HEK293 (cell line): Measurements from ENCODE around the gene POLR2L.

Experiments
- FEZF1 ChIP-seq: fragments of 450-650 bp; formaldehyde crosslinking; IDR thresholded peaks from 2 replicates; pipeline ENCODE4 v1.5.1; 2016; ENCODE audit warnings: missing biosample characterization, missing genetic modification characterization
- GLI2 ChIP-seq: fragments of 450-650 bp; formaldehyde crosslinking; IDR thresholded peaks from 2 replicates; pipeline ENCODE4; 2017; ENCODE audit warnings: missing biosample characterization, missing genetic modification characterization, low read depth, borderline replicate concordance
- MEIS1 ChIP-seq: sonication (generic); formaldehyde crosslinking; IDR thresholded peaks from 2 replicates; pipeline ENCODE4 v1.8.1; 2022; ENCODE audit warnings: missing genetic modification reagents, mild to moderate bottlenecking, borderline replicate concordance
- SP2 ChIP-seq: fragments of 450-650 bp; formaldehyde crosslinking; IDR thresholded peaks from 2 replicates; pipeline ENCODE4 v1.5.1; 2016; ENCODE audit warnings: missing biosample characterization, missing genetic modification characterization
- ZBTB7A ChIP-seq: fragments of 450-650 bp; formaldehyde crosslinking; IDR thresholded peaks from 2 replicates; pipeline ENCODE4 v1.5.1; 2016; ENCODE audit warnings: low read depth, missing biosample characterization, missing genetic modification characterization
- ZBTB8A ChIP-seq: fragments of 450-650 bp; formaldehyde crosslinking; IDR thresholded peaks from 2 replicates; pipeline ENCODE4 v1.5.1; 2016; ENCODE audit warnings: missing biosample characterization, missing genetic modification characterization
- ZFP41 ChIP-seq: fragments of 450-650 bp; formaldehyde crosslinking; IDR thresholded peaks from 2 replicates; pipeline ENCODE4 v1.5.1; 2016; ENCODE audit warnings: missing biosample characterization, missing genetic modification characterization, borderline replicate concordance
- ZIC2 ChIP-seq: fragments of 450-650 bp; formaldehyde crosslinking; IDR thresholded peaks from 2 replicates; pipeline ENCODE4 v1.5.1; 2016; ENCODE audit warnings: missing biosample characterization, missing genetic modification characterization
- ZNF121 ChIP-seq: fragments of 450-650 bp; formaldehyde crosslinking; IDR thresholded peaks from 2 replicates; pipeline ENCODE4 v1.5.1; 2016; ENCODE audit warnings: missing biosample characterization, missing genetic modification characterization
- ZNF138 ChIP-seq: fragments of 450-650 bp; formaldehyde crosslinking; IDR thresholded peaks from 2 replicates; pipeline ENCODE4 v1.5.1; 2016; ENCODE audit warnings: missing biosample characterization, missing genetic modification characterization, borderline replicate concordance
- ZNF2 ChIP-seq: fragments of 450-650 bp; formaldehyde crosslinking; IDR thresholded peaks from 2 replicates; pipeline ENCODE4 v1.5.1; 2016; ENCODE audit warnings: missing biosample characterization, missing genetic modification characterization
- ZNF311 ChIP-seq: fragments of 450-650 bp; formaldehyde crosslinking; IDR thresholded peaks from 2 replicates; pipeline ENCODE4 v1.5.1; 2017; ENCODE audit warnings: missing biosample characterization, missing genetic modification characterization, borderline replicate concordance
- ZNF341 ChIP-seq: fragments of 450-650 bp; formaldehyde crosslinking; IDR thresholded peaks from 2 replicates; pipeline ENCODE4; 2016; ENCODE audit warnings: low read depth, missing biosample characterization, missing genetic modification characterization
- ZNF37A ChIP-seq: fragments of 450-650 bp; IDR thresholded peaks from 2 replicates; pipeline ENCODE4 v1.5.1; 2018; ENCODE audit warnings: missing biosample characterization, missing genetic modification characterization
- ZNF433 ChIP-seq: fragments of 450-650 bp; formaldehyde crosslinking; IDR thresholded peaks from 2 replicates; pipeline ENCODE4 v1.5.1; 2016; ENCODE audit warnings: missing biosample characterization, missing genetic modification characterization, low read depth
- ZNF529 ChIP-seq: fragments of 450-650 bp; formaldehyde crosslinking; IDR thresholded peaks from 2 replicates; pipeline ENCODE4 v1.5.1; 2017; ENCODE audit warnings: missing genetic modification characterization, missing biosample characterization; ENCODE audit not compliant: insufficient replicate concordance
- ZNF560 ChIP-seq: fragments of 450-650 bp; formaldehyde crosslinking; IDR thresholded peaks from 2 replicates; pipeline ENCODE4 v1.5.1; 2017; ENCODE audit warnings: missing biosample characterization, missing genetic modification characterization, borderline replicate concordance
- ZNF623 ChIP-seq: fragments of 450-650 bp; formaldehyde crosslinking; IDR thresholded peaks from 2 replicates; pipeline ENCODE4 v1.5.1; 2016; ENCODE audit warnings: missing biosample characterization, missing genetic modification characterization
- ZNF677 ChIP-seq: fragments of 450-650 bp; IDR thresholded peaks from 2 replicates; pipeline ENCODE4 v1.5.0; 2018; ENCODE audit warnings: missing biosample characterization, mild to moderate bottlenecking, missing genetic modification characterization, moderate library complexity
- ZNF747 ChIP-seq: fragments of 450-650 bp; formaldehyde crosslinking; IDR thresholded peaks from 2 replicates; pipeline ENCODE4 v1.5.1; 2016; ENCODE audit warnings: missing biosample characterization, missing genetic modification characterization
- TF ChIP-seq, protein P1 (sequence below): fragments of 450-650 bp; formaldehyde crosslinking; IDR thresholded peaks from 2 replicates; pipeline ENCODE4 v1.5.1; 2016; ENCODE audit warnings: missing biosample characterization, missing genetic modification characterization
- TF ChIP-seq, protein P2 (sequence below): fragments of 450-650 bp; formaldehyde crosslinking; IDR thresholded peaks from 2 replicates; pipeline ENCODE4 v1.5.1; 2016; ENCODE audit warnings: missing biosample characterization, missing genetic modification characterization
- TF ChIP-seq, protein P3 (sequence below): fragments of 450-650 bp; formaldehyde crosslinking; IDR thresholded peaks from 2 replicates; pipeline ENCODE4 v1.5.1; 2016; ENCODE audit warnings: missing biosample characterization, missing genetic modification characterization
- TF ChIP-seq, protein P4 (sequence below): fragments of 450-650 bp; formaldehyde crosslinking; IDR thresholded peaks from 2 replicates; pipeline ENCODE4 v1.5.1; 2016; ENCODE audit warnings: missing biosample characterization, missing genetic modification characterization
- TF ChIP-seq, protein P5 (sequence below): fragments of 450-650 bp; formaldehyde crosslinking; IDR thresholded peaks from 2 replicates; pipeline ENCODE4 v1.5.1; 2016; ENCODE audit warnings: missing biosample characterization, missing genetic modification characterization
- TF ChIP-seq, protein P6 (sequence below): fragments of 450-650 bp; formaldehyde crosslinking; IDR thresholded peaks from 2 replicates; pipeline ENCODE4 v1.5.1; 2017; ENCODE audit warnings: missing biosample characterization, missing genetic modification characterization

POLR2L gene

DNA sequence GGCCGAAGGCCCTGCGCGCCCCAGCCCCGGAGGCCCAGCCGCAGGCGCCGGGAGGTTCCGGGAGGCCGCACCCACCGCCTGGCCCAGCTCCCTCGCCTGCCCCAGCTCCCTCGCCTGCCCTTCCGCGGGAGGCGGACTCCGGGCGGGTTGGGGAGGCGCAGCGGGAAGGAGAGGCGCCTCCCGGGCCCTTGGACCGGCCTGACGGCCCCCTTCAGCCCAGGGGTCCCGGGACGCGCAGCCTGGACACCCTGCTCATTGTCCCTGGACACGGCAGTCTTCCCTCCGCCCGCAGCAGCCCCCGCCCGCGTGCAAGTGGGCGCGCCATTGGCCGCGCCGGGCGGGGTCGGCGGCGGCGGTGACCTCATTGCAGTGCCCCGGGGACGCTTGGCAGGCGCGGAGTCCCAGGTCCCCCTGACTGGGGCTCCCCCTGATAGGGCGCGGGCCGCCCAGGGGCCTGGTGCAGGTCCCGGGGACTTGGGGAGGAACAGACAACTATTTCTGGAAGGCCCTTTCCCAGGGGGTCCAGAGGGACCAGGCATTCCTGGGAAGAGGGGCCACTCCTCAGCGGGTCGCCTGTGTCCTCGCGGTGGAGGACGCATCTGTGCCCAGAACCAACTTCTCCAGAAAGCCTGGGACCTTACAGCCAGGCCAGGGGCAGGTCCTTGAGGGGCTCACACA, 9.1 kb downstream of the POLR2L start (continued):
- TF ChIP-seq ZNF529 (tag by site-specific recombination), result no peak
- TF ChIP-seq ZNF2, result no peak
- TF ChIP-seq ZBTB8A, result peak; percentile 72
- no peak for TF ChIP-seq ZNF433 (tag by site-specific recombination)
- TF ChIP-seq ZNF121 (tag by site-specific recombination), result no peak
- TF ChIP-seq ZNF37A (tag by site-specific recombination), result no peak
- TF ChIP-seq ZNF623 (tag by site-specific recombination), result no peak
- TF ChIP-seq ZIC2 (tag by site-specific recombination), result peak; percentile 82
- no peak for TF ChIP-seq ZNF560 (tag by site-specific recombination)
- TF ChIP-seq, protein P1, sequence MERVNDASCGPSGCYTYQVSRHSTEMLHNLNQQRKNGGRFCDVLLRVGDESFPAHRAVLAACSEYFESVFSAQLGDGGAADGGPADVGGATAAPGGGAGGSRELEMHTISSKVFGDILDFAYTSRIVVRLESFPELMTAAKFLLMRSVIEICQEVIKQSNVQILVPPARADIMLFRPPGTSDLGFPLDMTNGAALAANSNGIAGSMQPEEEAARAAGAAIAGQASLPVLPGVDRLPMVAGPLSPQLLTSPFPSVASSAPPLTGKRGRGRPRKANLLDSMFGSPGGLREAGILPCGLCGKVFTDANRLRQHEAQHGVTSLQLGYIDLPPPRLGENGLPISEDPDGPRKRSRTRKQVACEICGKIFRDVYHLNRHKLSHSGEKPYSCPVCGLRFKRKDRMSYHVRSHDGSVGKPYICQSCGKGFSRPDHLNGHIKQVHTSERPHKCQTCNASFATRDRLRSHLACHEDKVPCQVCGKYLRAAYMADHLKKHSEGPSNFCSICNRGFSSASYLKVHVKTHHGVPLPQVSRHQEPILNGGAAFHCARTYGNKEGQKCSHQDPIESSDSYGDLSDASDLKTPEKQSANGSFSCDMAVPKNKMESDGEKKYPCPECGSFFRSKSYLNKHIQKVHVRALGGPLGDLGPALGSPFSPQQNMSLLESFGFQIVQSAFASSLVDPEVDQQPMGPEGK (tag by site-specific recombination), result peak; percentile 55
- TF ChIP-seq FEZF1, result no peak
- no peak for TF ChIP-seq ZNF311 (tag by site-specific recombination)
- TF ChIP-seq ZNF341 (tag by site-specific recombination), result no peak
- TF ChIP-seq ZFP41, result no peak
- TF ChIP-seq GLI2 (tag by site-specific recombination), result no peak
- TF ChIP-seq ZNF138, result no peak
- no peak for TF ChIP-seq ZNF747 (tag by site-specific recombination)
- TF ChIP-seq, protein P2, sequence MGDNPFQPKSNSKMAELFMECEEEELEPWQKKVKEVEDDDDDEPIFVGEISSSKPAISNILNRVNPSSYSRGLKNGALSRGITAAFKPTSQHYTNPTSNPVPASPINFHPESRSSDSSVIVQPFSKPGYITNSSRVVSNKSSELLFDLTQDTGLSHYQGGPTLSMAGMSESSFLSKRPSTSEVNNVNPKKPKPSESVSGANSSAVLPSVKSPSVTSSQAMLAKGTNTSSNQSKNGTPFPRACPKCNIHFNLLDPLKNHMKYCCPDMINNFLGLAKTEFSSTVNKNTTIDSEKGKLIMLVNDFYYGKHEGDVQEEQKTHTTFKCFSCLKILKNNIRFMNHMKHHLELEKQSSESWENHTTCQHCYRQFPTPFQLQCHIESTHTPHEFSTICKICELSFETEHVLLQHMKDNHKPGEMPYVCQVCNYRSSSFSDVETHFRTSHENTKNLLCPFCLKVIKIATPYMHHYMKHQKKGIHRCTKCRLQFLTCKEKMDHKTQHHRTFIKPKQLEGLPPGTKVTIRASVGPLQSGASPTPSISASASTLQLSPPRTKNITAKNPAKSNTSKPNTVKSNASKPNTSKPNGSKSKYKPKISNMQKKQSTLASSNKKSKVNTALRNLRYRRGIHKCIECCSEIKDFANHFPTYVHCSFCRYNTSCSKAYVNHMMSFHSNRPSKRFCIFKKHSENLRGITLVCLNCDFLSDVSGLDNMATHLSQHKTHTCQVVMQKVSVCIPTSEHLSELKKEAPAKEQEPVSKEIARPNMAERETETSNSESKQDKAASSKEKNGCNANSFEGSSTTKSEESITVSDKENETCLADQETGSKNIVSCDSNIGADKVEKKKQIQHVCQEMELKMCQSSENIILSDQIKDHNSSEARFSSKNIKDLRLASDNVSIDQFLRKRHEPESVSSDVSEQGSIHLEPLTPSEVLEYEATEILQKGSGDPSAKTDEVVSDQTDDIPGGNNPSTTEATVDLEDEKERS (tag by site-specific recombination), result no peak
- TF ChIP-seq MEIS1, result no peak
- TF ChIP-seq, protein P3, sequence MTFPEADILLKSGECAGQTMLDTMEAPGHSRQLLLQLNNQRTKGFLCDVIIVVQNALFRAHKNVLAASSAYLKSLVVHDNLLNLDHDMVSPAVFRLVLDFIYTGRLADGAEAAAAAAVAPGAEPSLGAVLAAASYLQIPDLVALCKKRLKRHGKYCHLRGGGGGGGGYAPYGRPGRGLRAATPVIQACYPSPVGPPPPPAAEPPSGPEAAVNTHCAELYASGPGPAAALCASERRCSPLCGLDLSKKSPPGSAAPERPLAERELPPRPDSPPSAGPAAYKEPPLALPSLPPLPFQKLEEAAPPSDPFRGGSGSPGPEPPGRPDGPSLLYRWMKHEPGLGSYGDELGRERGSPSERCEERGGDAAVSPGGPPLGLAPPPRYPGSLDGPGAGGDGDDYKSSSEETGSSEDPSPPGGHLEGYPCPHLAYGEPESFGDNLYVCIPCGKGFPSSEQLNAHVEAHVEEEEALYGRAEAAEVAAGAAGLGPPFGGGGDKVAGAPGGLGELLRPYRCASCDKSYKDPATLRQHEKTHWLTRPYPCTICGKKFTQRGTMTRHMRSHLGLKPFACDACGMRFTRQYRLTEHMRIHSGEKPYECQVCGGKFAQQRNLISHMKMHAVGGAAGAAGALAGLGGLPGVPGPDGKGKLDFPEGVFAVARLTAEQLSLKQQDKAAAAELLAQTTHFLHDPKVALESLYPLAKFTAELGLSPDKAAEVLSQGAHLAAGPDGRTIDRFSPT, result peak; percentile 60; the same call in 1 of the 2 replicates
- peak; percentile 3; the same call in 1 of the 2 replicates for TF ChIP-seq SP2 (tag by site-specific recombination)
- TF ChIP-seq ZNF677 (tag by site-specific recombination), result no peak
- peak; percentile 58; the same call in 1 of the 2 replicates for TF ChIP-seq ZBTB7A
- TF ChIP-seq, protein P4, sequence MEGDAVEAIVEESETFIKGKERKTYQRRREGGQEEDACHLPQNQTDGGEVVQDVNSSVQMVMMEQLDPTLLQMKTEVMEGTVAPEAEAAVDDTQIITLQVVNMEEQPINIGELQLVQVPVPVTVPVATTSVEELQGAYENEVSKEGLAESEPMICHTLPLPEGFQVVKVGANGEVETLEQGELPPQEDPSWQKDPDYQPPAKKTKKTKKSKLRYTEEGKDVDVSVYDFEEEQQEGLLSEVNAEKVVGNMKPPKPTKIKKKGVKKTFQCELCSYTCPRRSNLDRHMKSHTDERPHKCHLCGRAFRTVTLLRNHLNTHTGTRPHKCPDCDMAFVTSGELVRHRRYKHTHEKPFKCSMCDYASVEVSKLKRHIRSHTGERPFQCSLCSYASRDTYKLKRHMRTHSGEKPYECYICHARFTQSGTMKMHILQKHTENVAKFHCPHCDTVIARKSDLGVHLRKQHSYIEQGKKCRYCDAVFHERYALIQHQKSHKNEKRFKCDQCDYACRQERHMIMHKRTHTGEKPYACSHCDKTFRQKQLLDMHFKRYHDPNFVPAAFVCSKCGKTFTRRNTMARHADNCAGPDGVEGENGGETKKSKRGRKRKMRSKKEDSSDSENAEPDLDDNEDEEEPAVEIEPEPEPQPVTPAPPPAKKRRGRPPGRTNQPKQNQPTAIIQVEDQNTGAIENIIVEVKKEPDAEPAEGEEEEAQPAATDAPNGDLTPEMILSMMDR, result no peak
- TF ChIP-seq, protein P5, sequence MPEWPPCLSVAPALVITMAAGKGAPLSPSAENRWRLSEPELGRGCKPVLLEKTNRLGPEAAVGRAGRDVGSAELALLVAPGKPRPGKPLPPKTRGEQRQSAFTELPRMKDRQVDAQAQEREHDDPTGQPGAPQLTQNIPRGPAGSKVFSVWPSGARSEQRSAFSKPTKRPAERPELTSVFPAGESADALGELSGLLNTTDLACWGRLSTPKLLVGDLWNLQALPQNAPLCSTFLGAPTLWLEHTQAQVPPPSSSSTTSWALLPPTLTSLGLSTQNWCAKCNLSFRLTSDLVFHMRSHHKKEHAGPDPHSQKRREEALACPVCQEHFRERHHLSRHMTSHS (tag by site-specific recombination), result no peak
- TF ChIP-seq, protein P6, sequence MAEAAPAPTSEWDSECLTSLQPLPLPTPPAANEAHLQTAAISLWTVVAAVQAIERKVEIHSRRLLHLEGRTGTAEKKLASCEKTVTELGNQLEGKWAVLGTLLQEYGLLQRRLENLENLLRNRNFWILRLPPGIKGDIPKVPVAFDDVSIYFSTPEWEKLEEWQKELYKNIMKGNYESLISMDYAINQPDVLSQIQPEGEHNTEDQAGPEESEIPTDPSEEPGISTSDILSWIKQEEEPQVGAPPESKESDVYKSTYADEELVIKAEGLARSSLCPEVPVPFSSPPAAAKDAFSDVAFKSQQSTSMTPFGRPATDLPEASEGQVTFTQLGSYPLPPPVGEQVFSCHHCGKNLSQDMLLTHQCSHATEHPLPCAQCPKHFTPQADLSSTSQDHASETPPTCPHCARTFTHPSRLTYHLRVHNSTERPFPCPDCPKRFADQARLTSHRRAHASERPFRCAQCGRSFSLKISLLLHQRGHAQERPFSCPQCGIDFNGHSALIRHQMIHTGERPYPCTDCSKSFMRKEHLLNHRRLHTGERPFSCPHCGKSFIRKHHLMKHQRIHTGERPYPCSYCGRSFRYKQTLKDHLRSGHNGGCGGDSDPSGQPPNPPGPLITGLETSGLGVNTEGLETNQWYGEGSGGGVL (tag by site-specific recombination), result no peak
